GM12873 (cell line): ENCODE results near the gene FHIP1B.

Source experiments
- CTCF ChIP-seq: IDR thresholded peaks from 2 replicates; pipeline ENCODE4 v1.5.1; 2012; ENCODE audit warnings: low read depth, mild to moderate bottlenecking, moderate library complexity, low read length, control low read depth; ENCODE audit not compliant: insufficient read depth; ENCODE audit errors: missing control alignments

FHIP1B gene

DNA sequence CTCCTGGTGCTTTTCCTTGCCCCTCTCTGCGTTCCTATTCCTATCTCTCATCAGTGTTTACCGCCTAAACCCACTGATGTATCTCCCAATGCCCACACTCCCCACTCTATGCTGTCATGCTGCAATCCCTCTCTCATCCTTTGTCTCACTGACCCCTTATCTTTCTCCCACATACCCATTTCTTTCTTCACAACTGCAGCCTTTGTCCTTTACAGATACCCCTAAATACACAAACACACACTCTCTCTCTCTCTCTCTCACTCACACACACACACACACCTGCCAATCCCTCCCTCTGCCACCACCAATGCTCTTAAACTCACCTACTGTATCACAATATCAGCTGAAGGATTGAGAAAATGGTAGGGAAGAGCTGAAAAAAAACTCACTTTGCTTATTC is 59.0 kb downstream of the FHIP1B start:
- TF ChIP-seq CTCF: no peak

GRCh38 chr11:6170226-6170625 is 64.2 kb downstream of the FHIP1B start, which contains the start of gene OR52B2:
Gene OR52B2, minus strand, starts transcription at chr11:6170326. Its CDS starts 0 bp downstream, at chr11:6170326.
- TF ChIP-seq CTCF: no peak
